GM04504 (cell line): ENCODE measurements around the gene PTPN21.
"Not testable (repeated sequence)": the region's sequence is repeated elsewhere in the genome, so short reads cannot be mapped to it uniquely, and the experiment has no call there.

Experiments
- DNase-seq: peaks from one replicate; pipeline ENCODE4 v3.0.0-alpha.2; 2012; ENCODE audit warnings: low read depth

PTPN21 gene

DNA sequence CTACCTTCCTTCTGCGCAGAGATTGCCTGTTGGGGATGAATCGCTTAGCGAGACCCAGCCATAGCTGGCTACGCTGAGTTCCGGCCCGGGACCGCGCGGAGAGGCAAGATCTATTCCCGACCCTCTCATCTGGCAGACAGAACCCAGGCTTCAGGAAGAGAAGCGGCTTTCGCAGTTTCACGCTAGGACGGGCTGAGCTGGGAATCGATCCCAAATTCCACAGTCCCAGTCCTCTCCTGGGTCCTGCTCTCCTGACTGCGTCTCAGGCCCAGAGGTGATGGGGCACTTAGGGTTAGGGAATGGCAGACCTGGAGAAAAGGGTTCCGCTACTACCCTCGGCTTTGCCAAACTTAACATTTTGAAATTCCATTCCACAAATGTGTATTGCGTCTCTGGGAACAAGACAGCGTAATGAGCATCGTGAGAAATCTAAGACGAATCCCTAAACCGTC lies 2.8 kb downstream of the PTPN21 start:
- no peak for DNase-seq

DNA sequence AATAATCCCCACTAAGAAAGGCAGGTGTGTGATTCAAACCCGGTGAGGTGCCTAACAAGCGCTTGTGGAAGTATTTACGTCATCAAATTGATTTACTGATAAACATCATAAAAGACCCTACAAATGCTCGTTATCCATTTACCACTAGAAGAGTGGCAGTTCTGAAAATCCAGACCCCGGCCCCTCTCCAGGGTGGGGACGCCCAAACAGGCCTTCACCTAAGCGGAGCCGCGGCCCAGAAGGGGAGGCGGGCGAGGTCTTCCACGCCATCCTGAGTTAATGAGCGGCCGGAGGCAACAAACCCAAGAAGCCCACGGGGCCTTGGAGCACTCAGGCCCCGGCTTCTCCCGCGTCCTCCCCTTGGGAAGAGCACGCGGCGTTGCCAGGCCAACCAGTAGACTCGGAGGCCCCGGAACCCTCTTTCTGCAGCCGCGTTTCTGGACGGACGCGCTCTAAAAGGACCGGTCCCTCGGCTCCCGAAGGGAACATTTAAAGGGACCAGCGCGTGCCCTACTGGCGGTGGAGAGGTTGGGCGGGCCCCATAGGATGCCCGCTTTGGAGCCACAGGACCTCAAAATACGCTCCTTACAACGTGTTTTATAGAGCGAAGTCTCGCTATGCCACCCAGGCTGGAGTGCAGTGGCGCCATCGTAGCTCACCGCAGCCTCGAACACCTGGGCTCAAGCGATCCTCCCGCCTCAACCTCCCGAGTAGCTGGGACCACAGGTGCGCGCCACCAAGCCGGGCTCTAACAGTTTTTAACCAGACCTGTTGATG lies 3.5 kb downstream of the PTPN21 start:
- DNase-seq, result peak; percentile 70

GRCh38 chr14:88550078-88550477 lies 4.7 kb downstream of the PTPN21 start:
- DNase-seq, result no peak

DNA sequence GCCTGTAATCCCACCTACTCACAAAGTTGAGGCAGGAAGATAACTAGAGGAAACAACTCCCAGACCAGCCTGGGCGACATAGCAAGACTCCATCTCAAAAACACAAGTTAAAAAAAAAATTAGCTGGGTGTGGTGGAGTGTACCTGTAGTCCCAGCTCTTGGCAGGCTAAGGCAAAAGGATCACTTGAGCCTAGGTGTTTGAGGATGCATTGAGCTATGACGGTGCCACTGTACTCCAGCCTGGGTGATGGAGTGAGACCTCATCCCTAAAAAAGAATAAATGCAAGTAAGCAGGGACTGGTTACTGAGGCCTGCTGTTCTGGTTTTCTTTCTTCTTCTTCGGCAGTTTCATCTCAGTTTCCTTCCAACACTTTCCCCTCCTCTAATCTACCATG lies 7.4 kb downstream of the PTPN21 start:
- no peak for DNase-seq

- no peak for DNase-seq
Measured at GRCh38 chr14:88546621-88547385, 8.0 kb downstream of the PTPN21 start.

GRCh38 chr14:88545256-88545655 lies 9.6 kb downstream of the PTPN21 start:
- DNase-seq, result no peak

DNA sequence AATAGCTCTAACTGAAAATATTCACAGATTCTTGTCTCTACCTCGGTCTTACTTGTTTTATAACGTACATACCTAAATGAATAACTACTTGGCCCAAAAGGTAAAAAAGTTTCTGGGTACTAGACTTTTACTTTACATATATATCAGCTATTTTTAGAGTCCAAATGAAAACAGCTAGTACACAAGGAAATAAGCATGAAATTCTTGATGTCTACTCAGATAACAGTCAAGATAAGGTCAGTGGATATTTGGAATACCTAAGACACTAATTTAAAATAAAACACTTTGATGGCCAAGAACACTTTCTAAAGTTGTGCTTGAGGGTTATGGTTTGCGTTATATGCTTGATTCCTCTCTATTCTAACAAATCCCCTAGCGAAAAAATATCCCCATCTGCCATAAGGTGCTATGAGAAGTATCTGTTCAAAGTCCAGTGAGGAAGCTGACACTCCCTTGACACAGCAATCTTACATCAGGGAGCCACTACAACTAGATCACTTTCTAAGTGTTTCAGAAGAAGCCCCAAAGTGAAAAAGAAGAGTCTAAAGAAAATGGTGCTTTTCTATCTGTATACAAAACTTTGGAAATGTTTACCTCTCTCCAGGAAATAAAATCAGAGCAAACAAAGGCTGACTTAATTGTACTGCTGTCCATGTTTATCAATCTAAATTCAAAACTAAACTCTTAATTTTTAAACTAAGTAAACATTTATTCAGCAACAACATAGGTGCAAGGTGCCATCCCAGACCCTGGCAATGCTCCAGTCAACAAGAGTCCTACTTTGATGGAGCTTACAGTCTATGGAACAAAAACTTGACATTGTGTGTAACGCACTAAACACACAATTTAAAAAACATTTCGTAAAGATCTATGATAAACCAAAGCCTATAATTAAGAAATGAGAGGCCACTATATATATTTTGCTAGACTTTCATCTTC lies 11.7 kb downstream of the PTPN21 start:
- no peak for DNase-seq

DNA sequence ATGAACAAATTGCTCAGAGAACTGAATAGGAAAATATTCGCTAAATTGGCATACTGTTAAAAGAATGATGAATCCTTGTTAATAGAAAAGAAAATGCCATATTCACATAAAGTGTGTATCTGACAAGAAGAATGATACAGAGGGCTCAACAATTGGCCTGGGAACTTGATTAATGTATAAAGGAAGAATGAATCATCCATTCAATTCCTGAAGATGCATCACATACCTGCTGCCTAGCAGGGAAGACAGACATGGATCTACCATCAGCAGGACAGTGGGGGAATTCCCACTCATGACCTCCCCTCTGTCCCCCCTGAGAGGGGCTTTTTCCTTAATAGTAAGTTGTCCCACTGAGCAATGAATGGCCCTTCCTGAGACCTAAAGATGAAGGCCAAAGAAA lies 13.5 kb downstream of the PTPN21 start:
- no peak for DNase-seq

GRCh38 chr14:88535813-88536212 lies 19.0 kb downstream of the PTPN21 start:
- DNase-seq, result no peak

DNA sequence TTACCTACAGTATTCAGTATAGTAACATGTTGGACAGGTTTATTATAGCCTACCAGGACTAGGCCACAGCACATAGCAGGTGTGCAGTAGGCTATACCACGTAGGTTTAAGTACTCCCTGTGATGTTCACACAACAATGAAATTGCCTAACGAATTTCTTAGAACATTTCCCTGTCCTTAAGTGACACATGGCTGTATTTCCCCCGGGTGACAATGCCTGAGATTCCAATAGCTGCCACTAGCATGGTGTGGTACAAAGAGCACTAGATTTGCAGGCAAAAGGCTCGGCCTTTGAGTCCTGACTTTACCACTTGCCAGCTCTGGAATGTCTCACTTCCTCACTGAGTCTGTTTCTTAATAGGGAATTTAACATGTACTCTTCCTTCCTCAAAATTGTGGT lies 19.7 kb downstream of the PTPN21 start:
- no peak for DNase-seq

DNA sequence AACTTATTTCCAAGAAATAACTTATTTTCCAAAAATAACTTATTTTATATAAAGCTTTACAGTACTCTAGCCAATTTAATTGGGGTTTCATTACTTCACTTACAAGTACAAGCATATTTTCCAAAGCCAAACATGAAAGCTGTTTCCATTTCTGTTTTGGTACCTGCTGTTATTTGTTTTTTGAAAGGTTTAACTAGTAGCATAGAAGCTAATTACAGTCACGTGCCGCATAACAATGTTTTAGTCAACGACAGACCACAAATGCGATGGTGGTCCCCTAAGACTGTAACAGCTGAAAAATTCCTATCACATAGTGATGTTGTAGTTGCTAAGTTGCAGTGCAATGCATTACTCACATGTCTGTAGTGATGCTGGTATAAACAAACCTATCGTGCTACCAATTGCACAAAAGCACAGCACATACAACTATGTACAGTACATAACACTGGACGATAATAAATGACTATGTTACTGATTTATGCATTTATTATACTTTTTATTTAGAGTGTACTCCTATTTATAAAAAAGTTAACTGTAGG lies 21.7 kb downstream of the PTPN21 start:
- no peak for DNase-seq

DNA sequence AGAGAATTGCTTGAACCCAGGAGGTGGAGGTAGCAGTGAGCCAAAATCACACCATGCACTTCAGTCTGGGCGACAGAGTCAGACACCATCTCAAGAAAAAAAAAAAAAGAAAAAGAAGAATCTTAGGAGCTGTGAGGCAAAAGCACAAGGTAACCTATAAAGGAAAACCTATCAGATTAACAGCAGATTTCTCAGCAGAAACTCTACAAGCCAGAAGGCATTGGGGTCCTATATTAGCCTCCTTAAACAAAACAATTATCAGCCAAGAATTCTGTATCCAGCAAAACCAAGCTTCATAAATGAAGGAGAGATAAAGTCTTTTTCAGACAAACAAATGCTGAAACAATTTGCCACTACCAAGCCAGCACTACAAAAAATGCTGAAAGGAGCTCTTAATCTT lies 24.9 kb downstream of the PTPN21 start:
- not testable (repeated sequence) for DNase-seq

- no peak for DNase-seq
Measured at GRCh38 chr14:88522393-88522792, 32.4 kb downstream of the PTPN21 start.

DNA sequence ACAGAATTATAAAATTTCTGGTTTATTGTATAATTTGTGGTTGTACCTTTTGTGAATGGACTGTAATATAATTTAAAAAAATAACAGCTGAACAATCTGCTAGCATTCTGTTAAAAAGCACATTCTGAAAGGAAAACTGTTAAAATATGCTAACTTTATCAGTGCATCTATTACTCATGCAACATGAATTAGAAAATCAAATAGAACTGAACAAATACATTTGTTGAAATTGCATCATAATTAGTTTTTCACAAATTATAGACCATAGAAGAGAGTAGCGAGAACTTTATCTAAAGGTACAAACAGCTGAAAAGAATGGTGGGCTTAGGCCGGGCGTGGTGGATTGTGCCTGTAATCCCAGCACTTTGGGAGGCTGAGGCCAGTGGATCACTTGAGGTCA lies 33.0 kb downstream of the PTPN21 start:
- DNase-seq, result no peak

DNA sequence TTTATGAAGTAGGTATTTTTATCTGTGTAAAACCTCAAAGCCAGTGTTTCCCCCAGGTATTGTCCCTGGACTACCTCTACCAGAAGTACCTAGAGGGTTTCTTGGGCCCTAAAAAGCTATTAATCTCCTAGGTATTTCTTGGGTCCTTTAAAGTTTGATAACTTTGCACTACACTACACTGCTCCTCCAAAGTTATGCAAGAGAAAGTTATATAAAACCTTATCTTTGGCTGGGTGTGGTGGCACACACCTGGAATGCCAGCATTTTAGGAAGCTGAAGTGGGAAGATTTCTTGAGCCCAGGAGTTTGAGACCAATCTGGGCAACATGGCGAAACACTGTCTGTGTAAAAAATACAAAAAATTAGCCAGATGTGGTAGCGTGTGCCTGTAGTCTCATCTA lies 34.9 kb downstream of the PTPN21 start:
- no peak for DNase-seq

DNA sequence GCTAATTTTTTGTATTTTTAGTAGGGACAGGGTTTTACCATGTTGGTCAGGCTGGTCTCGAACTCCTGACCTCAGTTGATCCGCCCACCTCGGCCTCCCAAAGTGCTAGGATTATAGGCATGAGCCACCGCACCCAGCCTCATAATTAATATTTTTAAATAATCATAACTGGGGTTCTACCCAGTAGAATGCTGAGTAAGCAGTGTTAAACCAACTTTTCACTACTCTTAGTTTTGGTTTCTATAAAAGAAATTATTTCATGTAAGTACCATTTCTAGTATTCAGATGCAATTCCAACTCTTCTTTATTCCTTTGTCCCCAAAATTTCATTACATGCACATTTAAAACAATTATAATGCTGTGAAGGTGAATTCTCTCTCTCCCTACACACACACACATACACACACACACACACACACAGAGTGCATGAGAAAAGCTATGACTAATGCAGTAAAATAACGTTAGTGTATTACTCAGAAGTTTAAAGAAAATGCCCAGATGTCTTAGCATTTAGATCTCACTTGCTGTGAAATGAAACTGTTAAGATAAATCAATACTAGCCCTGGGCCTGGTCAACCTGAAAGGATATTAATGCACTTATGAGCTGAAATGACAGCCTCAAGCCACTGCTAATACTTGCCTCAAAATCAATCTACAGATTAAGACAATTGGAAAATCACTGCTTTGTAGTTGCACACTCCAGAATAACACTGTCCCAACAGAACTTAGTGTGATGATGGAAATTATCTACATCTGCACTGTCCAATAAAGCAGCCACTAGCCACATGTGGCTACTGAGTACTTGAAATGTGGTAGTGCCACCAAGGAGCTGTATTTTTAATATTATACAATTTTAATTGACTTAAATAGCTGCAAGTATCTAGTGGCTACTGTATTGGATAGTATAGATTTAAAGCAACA lies 36.0 kb downstream of the PTPN21 start:
- peak; percentile 36 for DNase-seq

DNA sequence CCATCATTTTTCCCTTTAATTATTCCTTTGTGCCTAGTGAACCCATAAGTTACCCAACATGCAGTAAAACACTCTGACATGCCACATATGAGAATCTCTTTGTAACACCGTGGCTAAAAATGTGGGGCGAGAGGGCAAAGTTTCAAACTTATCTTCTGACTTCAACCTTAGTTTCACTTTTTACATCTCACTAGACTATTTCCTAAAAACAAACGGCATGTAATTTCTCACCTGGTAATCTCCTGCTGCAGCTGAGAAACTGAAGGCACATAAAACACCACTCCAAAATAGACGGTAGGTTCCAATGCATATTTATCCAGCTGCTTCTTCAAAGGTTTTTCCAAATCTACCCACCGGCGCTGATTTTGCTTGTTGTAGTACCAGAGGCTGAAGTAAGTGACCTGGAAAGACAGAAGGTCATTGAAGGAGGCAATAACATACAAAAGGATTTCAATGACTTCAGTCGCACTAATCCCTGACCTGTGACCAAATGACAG lies 37.9 kb downstream of the PTPN21 start:
- DNase-seq, result no peak

DNA sequence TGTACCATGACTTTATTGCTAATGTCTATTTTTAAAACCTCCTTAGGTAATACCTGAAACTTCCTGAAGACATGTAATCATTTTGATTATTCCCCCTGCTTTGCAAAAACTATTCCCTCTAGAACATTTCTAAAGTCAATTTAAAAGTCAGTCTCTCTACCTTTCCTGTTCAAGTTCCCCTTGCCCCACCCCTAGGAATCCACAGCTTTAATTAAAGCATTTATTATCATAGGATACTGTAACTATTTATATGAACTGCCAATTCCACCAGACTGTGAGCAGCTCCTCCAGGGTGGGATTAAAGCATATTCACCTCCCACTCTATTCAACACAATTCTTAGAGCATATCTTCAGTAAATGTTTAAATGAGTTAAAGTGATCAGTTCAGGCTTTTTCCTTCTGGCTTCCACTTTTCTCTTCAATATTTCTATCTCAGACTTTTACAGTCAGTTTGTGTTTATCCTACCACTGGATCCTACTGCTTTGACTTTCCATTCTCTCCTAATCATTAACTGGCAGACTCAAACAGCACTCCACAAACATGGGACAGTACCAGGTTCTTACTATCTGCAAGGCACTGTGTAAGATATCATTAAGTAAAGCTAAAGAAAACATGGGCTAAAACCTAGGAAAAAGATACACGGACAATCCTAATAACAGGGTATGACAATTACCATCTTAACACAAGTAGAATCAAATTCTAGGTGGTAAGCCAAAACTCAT lies 39.1 kb downstream of the PTPN21 start:
- no peak for DNase-seq

DNA sequence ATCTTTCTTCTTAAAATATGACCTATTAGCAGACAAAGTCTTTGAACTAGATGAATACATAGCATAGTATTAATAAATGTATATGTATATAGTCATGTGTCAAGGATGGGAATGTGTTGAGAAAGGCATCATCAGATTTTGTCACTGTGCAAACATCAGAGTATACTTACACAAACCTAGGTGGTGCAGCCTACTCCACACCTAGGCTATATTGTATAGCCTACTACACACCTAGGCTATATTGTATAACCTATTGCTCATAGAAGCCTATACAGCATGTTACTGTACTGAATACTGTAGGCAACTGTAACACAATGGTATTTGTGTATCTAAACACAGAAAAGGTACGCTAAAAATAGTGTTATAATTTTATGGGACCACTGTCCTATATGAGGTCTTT lies 47.6 kb downstream of the PTPN21 start:
- no peak for DNase-seq

DNA sequence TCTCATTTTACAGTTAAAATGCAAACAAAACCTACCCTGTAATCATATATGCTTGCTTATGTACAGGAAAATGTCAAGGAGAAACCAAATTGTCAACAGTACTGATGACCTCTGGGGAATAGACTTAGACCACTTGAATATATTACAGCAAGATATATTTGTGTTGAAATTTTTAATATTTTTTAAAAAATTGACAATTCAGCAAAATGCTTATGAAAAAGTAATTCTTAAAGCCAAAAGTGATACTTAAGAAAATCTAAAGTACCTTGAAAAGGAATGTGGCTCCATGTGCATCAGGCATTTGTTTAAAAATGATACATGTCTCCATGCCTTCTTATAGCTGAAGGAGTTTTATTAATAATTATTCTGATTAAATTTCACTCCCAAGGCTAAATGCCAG lies 49.2 kb downstream of the PTPN21 start:
- DNase-seq, result no peak
